Kasumi-1 (cell line): Measurements from ENCODE around the gene ACYP1.
"Not testable (repeated sequence)": the region's sequence is repeated elsewhere in the genome, so short reads cannot be mapped to it uniquely, and the experiment has no call there.

Source experiments
- DNase-seq, 2 experiments: peaks; one replicate each; lab custom pipeline; 2025; lab: John Stamatoyannopoulos, UW

Gene ACYP1

GRCh38 chr14:75068294-75069120, 4.7 kb upstream of the ACYP1 start:
- no peak for DNase-seq

GRCh38 chr14:75067765-75068164, 3.9 kb upstream of the ACYP1 start:
- DNase-seq = not testable (repeated sequence)

DNA sequence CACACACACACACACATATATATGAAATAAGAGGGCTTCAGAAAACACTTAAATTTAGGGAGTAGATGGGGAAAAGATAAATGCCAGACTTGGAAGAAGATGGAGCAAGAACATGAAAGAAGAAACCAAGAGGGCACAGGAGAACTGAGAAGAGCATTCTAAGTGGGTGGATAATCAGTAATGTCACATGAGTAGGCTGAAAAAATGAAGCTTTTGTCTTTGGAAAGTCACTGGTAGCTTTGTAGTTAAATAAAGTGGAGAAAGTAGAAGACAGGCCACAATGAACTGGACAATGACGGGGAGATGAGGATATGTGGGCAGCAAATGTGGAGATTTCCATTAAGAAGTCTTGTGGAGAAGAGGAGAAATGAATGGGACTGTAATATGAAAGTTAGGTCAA, 3.4 kb upstream of the ACYP1 start:
- DNase-seq = no peak

GRCh38 chr14:75066691-75067090, 2.9 kb upstream of the ACYP1 start:
- no peak for DNase-seq

DNA sequence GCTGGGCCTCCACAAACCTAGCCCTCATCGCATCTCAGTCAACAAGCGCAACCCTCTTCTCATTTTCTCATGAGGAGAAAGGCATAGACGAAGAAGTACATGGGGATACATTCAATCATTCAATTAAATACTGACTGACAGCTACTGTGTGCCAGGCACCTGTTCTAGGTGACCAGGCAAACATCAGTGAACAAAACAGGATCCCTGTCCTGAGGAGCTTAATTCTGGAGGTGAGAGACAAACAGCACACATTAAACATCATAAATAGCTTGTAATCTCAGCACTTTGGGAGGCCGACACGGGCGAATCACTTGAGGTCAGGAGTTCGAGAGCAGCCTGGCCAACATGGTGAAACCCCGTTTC, 362 bp upstream of the ACYP1 start:
- no peak for DNase-seq

DNA sequence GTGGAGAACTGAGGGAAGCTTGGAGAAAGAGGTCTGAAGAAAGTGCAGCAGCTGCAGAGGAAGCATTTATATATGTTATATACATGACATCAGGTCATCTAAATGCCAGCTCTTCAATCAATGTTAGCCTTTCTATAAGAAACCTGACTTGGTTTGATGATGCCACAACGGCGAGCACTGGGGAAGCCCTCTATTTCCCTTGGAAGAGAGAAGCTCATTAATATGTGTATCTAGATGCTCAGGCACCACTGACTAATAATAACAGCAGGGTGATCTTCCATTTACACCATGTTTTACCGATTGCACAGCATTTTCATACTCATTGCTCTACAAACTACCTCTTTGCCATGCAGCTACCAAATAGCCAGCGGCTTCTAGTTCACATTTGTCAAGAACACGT, 811 bp downstream of the ACYP1 start:
- DNase-seq = no peak

DNA sequence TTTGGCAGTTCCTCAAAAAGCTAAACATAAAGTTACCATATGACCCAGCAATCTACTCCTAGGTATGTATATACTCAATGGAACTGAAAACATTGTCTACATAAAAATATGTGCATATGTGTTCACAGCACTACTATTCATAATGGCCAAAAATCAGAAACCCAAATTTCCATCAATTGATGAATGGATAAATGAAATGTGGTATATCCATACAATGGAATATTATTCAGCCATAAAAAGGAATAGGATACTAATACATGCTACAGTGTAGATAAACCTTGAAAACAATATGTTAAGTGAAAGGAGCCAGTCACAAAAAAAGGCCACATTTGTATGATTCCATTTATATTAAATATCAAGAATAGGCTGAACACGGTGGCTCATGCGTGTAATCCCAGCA, 3.4 kb downstream of the ACYP1 start:
- DNase-seq = no peak

DNA sequence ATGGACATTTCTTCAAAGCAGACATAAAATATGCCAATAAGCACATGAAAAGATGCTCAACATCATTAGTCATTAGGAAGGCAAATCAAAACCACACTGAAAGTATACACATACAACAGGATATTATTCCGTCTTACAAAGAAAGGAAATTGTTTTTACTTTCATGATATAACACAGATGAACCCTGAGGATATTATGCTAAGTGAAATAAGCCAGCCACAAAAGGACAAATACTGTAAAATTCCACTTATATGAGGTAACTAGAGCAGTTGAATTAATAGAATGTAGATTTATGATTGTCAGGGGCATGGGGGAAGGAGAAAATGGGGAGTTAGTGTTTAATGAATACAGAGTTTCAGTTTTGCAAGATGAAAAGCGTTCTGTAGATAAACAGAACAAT, 4.2 kb downstream of the ACYP1 start:
- DNase-seq = no peak

DNA sequence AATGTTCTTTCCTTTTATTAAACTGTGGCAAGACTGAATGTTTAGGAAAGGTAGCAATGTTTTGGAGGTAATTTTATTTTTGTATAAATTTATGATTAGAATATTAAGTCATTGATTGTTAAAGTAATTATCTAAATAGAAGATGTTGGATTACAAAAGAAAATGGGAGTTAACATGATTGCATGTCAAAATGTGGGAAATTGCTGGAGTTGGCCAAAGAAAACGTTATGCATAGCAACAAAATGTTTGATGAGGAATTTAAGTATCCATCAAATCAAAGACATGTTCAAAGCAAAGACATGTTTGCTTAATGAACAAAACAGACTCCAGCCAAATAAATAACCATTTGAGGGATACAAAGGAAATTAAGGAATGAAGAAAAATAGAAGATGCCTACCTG, 9.4 kb downstream of the ACYP1 start:
- DNase-seq = no peak

DNA sequence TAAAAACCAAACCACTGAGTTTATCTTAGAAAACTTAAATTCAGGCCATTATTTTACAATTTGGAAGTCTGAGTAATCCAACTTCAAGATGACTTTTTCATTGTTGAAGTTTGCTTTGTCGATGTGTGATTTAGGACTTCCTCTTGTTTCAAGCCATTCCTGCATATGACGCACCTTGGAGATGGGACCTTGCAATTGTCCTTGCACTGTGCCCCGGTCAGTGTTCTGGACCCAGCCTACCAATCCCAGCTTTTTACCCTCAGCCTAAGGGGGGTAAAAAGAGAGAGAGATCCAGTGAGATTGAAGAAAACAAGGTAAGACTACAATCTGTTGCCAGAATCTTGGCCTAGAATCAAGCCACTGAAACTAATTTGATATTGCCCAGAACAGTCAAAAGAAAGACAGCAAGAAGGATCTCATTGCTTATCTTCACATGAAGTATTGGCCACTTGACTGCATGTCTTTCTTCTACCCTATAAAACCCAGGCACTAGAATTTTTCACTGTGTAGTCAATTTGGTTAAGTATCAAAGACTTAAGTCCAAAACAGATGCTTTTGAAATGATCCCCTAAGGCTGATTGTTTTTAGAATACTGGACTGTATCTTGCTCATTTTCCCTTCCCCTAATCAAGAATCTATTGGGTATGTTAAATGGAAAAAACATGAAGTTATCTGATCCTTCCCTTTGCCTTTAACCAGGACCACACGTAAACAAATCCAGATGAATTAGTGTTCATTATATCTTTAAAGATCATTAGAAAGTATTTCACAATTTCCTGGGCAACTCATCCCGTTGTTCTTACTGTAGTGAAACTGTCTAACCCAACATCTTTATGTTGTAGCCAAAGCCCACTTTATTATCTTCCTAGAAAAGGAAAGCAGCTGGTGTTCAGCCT, 10.2 kb downstream of the ACYP1 start:
- DNase-seq = no peak

- no peak for DNase-seq
These were observed 12.3 kb downstream of the ACYP1 start for GRCh38 chr14:75051556-75051899.

DNA sequence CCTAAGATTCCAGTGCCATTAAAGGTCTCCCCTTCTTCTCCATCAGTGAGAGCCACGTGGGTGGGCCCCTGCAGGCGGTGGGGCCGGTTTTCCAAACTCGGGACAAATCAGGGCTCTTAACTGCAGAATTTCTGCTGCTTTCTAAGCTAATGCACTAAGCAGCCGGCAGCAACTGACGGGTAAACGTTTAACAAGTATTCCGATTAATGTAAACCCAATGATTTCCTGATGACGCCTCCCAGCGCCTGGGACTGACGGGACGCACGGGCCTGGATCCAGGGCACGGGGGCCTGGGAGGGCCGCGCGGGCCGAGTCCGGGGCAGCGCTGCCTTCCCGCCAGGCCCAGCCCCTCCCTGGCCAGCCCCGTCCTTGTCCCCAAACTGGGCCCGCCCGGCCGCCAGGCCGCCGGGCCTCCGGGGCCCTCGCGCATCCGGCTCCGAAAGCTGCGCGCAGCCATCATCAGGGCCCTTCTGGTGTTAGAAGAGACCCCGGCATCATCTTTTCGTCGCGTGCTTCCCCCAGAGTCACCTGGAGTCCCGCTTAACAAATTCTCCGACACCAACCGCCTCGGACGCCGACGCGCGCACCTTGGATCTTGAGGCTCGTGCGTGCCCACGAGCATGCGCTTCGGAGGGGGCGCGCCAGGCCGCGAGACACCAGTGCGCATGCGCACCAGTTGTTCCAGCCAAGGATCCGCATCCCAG, 12.8 kb downstream of the ACYP1 start, which contains the start of gene MLH3:
MLH3 (minus strand) TSS at position 616 of the 704 bp plus-strand sequence. CDS start 1,812 bp downstream, outside the sequence.
- peak; percentile 57 to 75 for DNase-seq

DNA sequence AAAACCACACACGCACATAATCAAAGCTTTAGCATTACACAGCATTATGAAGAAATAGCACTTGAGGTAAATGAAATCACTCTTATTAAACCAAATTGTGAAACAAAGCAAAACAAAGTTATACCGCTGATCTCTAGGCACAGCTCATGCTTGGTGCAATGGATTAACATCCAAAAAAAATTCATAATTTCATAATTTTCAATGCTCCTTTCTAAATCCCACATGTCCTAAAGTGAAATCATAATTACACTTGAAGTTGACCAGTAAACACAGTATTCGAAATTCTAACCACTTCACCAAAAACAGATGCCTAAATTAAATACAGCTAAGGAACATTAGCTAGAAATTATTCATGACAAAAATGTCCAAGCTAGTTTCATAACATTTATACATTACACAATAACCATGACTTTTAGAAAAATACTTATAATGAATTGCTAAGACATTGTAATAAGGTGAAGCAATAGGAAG, 14.1 kb downstream of the ACYP1 start:
- DNase-seq = no peak

DNA sequence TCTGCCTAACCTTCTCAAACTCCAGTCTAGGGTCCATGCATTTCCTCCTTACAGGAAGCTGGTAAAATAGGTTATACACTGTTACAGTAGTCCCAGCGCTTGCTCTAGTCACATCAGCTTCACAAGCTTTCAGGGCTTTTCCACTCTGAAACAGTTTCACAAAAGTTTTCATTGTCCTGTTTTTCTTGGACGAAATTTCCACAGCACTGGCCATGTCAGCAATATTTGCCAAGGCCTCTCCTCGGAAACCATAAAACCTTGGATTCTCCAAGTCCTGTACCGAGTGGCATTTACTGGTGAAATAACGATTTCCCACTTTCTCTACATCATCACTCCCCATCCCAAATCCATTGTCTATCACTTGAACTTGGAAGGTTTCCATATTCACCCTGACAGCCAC, 14.7 kb downstream of the ACYP1 start:
- no peak for DNase-seq

DNA sequence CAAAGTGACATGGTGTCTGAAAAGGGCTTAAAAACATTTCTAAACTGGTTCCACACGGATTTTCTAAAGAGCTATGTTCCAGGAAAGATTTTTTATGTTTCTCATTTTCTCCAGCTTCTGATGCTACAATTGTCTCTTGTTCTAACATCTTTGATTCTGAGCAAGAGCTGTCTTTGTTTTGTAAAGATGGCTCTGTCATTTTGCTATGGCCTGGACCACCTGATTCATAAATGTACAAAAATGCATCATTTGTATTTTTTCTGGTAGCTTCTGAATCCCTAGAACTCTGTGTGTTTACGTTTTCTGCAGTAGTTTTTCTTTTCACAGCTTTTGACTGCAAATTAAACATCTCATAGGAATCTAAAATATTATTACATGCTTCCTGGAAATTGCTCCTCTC, 15.7 kb downstream of the ACYP1 start:
- DNase-seq = no peak

DNA sequence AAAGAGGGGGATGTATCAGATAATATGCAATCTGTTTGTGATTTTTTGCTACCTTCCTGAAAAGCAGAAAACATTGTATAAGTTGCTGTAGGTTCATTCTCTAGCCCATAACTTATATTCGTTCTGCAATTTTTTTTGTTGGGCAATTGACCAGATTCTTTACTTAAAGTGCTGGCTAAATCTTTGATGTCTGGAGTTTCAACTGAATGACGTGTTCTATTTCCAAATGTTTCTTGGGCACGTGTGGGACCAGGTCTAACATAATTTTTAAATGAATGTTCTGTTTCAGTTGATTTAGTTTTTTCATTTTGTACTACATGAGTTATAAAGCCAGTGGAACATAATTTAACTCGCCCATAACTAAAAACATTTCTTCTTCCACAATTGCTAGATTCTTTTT, 16.3 kb downstream of the ACYP1 start:
- DNase-seq = no peak

DNA sequence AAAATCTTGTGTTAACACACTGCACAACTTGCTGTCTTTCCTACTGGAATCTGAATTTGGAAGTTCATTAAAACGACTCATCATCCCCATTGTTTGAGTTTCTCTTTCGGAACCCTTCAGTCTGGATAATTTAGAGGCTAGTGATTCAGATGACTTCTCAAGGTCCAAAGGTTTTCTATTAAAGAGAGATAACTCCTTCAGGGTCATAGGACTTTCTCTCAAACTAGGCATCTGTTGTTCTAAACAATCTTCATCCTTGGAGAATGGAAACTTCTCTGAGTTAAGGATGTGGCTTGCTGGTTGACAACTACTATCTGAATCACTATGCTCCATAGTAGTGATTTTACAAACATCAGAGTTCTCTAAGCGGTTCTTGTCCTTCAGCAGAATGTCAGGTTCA, 16.9 kb downstream of the ACYP1 start:
- DNase-seq = no peak

DNA sequence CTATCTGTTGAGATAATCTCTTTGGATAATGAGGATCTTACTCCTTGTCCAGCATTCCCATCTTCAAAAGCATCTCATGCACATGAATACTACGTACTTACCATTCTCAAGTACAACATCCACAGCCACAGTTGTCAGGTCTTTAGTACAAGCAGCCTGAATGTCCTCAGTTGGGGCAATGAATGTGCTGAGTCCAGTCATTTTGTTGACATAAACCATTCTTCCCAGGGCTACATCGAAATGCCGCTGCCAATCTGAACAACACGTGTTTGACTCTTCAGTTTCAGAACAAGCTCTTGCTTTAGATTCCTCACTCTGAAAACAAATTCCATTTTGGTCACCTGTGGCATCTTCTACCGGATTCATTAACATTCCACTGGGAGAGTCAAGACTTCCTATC, 17.5 kb downstream of the ACYP1 start:
- no peak for DNase-seq

- DNase-seq = no peak
These were observed 19.1 kb downstream of the ACYP1 start for GRCh38 chr14:75044752-75045151.

DNA sequence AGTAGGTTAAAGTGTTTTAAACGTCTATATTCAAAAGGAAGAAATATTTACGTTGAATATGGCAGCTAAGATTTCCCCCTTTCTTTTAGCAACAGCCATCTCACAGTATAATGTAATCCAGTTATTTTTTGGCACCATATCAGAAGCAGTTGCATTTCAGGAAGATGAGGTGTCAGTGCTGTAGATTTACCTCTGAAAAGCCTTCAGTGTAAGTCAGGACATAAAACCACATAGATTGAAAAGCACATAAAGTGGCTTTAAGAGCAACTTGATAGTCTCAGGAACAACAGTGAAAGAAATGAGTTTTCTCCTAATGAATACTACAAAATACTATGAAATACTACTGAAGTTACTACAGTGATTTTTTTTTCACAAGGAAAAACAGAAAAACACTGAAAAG, 19.5 kb downstream of the ACYP1 start:
- DNase-seq = no peak

DNA sequence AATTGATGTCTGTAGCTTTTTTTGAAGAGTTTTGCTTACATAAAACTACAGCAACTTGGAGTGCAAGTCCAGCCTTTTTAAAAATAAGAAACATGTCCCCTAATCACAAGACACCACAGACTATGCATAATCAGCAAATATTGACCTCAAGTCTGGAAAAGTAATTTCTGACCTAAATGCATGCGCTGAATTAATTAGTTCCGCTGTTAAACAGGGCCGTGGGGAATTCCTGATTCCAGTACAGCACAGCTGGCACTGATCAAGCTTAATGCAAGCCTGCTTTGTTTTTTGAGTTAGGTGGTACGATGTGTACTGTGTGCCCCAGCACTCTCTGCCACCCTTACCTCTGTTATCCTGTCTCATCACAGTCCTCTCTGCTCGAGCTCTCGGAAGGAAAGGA, 21.8 kb downstream of the ACYP1 start:
- no peak for DNase-seq

DNA sequence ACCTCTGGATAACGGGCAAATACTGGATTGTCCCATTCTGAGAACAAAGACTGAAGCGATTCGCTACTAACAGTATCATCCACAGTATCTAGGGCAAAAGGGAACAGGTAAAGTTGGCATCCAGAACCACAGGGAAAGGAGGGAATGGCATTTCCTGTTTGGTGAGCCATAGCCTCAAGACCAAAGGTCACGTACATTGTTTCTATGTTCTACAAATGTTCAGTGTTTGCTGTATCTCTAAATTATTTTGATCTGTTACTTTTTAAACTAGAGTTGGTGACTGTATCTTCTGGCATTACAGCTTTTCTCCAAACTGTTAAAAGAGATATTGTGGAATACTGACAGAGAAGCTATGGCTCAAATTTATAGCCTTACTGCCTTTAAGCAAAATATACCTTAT, 22.2 kb downstream of the ACYP1 start:
- DNase-seq = no peak

DNA sequence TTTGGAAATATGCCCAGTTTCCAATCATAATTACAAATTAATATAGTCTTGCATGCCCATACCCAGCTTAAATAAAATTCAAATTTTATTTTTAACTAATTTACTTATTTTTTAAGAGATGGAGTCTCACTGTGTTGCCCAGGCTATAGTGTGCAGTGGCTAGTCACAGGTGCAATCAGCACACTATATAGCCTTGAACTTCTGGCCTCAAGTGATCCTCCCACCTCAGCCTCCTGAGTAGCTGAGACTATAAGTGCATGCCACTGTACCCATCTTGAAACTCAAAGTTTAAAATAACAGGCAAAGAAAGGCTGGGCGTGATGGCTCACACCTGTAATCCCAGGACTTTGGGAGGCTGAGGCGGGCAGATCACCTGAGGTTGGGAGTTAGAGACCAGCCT, 22.9 kb downstream of the ACYP1 start:
- DNase-seq = no peak
